Bone marrow (tissue), 2 donors: Measurements from ENCODE around the gene HSPA1B.
A peak's percentile ranks its signal among the peaks of the same experiment; 100 is the strongest.
"Not testable (repeated sequence)": the region's sequence is repeated elsewhere in the genome, so short reads cannot be mapped to it uniquely, and the experiment has no call there.

Experiments
- DNase-seq, 2 donors: peaks; one replicate each; lab custom pipeline; 2025; lab: John Stamatoyannopoulos, UW

Gene HSPA1B

DNA sequence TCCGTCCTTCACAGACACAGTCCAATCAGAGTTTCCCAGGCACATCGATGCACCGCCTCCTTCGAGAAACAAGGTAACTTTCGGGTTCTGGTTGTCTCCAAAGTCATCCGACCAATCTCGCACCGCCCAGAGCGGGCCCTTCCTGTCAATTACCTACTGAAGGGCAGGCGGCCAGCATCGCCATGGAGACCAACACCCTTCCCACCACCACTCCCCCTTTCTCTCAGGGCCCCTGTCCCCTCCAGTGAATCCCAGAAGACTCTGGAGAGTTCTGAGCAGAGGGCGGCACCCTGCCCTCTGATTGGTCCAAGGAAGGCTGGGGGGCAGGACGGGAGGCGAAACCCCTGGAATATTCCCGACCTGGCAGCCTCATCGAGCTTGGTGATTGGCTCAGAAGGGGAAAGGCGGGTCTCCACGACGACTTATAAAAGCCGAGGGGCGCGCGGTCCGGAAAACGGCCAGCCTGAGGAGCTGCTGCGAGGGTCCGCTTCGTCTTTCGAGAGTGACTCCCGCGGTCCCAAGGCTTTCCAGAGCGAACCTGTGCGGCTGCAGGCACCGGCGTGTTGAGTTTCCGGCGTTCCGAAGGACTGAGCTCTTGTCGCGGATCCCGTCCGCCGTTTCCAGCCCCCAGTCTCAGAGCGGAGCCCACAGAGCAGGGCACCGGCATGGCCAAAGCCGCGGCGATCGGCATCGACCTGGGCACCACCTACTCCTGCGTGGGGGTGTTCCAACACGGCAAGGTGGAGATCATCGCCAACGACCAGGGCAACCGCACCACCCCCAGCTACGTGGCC, at the start of gene HSPA1B:
HSPA1B (plus strand) TSS at position 453 of the 794 bp plus-strand sequence; CDS start at position 666, 213 bp downstream.
- peak; percentile 99 to 100 for DNase-seq

DNA sequence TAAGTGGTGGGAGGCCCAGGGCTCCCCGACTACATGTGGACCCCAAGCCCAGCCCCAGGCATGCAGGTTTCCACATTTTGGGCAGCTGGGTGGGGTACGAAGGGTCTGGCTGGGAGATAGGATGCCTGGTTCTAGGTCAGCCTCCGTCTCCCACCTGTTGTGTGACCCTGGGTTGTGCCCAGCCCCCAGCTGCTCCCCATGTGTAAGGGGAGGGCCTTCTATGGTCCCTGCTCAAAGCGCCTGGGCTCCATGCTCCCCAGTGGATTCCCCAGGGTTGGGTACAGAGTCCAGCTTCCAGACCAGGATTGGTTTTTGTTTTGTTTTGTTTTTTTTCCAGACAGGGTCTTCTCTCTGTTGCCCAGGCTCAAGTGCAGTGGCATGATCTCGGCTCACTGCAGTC, 49.3 kb upstream of the HSPA1B start:
- no peak for DNase-seq

DNA sequence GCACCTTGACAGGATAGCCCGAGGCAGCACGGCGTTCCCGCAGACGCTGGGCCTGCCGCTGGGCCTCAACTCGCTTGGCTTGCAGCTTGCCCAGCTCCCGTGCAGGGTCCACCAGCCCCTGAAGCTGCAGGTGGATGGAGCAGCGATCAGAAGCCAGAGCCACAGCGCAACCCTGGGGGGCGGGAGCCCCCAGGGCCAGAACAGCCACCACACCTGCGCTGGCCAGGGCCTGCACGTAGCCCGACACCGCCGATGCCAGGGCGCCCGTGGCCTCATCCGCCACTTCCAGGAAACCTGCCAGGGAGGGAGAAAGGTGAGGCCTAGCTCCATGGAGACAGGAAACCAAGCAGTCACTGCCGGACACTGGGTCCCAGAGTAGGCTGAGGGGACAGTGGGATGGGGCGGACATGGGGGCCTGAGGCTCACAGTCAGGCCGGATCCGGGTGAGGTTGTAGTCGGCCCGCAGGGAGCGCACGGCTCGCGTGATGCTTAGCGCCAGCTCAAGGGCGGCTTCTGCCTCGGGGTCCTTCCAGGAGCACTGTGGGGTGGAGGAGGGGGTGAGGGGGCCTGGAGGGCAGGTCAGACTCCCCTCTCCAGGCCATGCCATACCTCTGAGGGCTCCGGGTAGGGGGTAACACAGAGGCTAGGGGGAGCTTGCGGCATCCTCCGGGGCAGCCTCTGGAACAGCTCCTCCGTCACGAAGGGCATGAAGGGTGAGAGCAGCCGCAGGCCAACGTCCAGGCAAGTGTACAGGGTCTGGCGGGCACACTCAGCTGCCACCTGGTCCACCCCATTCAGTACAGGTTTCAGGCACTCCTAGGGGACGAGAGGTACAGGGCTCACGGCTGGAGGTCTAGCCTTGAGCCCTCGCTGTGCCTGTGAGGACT, 48.3 kb upstream of the HSPA1B start:
- DNase-seq, result no peak

DNA sequence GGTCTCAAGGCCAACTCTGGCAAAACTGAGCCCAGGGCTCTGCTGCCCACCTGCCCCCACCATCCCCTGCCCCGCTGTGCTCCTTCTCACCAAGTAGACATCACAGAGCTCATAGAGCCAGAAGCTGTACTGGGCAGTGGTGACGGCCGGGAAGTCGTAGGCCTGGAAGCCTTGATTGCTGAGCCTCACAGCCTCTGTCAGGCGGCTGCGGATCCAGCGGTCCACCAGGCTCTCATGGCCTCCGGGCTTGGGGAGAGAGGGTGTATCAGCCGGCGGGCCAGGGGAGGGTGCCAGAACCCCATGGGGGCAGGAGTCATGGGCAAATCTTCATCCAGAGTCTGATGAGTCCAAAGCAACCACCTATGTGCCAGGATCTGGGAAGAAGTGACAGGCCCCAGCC, 47.6 kb upstream of the HSPA1B start:
- no peak for DNase-seq

DNA sequence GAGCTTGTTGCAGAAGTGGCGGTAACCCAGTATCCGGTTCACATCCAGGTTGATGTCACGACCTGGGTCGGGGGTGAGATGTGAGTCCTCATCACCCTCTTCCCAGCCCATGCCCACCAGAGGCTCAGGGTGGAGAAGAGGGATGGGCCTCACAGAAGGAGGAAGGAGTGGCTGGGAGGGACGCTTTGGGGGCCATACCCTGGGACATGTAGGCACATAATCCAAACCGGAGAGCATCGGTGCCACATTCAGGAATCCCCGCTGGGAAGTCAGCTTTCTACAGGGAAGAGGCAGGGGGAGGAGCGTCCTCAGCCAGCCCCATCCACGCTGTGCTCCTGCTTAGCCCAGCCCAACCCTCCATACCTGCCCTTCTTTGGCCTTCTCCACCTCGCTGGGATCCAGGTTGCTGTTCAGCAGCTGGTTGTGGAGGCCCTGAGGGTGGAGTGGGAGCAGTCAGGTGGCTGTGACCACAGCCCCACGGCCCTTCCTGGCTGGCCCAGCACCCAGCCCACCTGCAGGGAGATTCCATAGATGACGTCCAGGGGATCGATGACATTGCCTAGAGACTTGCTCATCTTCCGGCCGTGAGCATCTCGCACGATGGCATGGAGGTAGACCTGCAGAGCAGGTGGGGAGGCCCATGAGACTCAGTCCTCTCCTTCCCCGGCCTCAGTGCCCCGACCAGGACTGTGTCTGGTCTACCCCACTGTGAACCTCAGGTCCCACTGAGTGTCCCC, 46.9 kb upstream of the HSPA1B start:
- no peak for DNase-seq

DNA sequence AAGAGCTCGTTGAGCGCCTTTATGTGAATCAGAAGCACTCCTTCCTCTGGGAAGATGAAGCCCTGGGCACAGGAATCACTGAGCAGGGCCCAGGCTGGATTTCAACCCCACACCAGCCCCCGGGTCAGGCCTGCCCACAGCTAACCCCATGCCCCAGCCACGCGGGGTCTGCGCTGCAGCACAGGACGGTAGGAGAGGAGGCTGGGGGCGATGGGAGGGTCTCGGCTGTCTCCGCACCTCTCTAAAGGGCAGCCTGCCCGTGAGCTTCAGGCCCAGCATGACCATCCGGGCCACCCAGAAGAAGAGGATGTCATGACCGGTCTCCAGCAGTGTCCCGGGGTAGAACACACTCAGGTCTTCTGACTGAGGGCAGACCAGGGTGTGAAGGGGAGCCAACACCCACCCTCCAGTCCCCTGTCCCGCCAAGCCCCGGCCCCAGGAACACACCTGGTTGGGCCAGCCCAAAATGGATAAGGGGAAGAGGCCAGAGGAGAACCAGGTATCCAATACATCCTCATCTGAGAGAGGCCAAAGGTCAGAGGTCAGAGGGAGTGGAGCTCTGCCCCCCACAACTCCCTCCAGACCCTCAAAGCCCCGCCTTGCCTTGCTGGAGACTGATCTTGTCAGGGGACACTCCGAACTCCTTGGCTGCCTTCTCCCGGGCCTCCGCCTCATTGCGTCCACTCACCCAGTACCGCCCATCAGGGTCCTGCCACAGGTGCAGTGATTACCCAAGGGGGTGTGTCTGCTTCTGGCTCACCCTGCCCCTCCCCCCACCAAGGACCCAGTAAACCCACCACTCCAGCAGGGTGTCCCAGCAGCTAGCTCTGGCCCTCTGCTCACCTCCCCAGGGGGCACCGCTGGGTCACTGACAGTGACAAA, 46.1 kb upstream of the HSPA1B start:
- no peak for DNase-seq

DNA sequence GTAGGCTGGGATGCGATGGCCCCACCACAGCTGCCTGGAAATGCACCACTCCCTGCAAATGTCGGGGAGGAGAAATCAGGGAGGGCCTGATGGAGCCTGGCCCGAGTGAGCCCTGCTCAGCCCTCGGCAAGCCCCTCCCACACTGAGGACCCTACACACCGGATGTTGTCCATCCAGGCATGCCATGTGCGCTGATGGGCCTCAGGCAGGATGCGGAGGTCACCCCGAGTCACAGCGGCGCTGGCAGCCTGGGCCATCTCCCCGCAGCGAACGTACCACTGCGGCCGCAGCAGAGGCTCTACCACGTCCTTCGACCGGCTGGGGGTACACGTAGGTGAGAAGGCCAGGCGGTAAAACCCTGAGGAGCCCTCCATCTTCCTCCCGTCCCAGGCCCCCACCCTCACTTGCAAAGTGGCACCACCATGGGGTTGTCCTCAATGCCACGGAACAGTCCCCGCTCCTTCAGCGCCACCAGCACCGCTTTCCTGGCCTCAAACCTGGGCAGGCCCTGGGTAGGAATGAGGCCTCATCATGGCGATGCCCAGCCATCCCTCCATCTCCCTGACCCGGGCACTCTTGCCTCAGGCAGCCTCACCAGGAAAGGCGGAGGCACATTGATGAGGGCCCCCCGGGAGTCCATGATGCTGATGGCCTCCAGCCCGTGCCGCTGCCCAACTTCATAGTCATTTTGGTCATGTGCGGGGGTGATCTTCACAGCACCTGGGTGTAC, 45.2 kb upstream of the HSPA1B start:
- no peak for DNase-seq

DNA sequence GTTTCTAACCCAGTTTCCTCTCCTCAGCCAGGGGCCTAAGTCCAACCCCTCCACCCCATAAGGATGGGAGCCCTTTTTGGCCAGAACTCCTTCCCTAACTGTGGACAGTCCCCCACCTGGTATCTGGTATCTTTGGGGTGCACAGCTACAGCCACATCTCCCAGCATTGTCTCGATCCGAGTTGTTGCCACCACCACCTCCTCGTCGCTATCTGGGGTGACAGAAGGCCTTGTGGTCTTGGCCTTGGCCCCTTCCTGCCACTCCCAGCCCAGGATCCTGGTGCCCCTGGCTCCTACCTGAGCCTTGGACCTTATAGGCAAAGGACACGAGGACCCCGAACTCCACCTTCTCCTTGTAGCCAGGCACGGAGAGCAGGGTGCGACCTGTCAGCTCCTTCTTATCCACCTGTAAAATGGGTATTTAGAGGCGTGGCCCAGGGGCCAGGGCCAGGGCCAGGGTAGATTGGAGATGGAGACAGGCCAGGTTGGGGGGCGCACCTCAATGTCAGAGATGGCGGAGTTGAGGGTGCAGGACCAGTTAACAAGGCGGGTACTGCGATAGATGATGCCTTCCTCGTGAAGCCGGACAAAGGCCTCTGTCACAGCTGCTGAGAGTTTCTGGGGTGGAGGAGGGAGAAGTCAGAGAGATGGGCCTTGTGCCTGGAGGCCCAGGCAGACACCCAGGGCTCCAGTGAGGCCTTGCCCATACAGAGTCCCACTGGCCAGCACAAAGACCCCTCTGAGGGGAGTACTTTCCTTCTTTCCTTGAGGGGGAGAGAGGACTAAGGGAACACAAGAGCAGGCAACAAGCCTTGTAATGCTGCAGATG, 43.2 kb upstream of the HSPA1B start:
- no peak for DNase-seq

DNA sequence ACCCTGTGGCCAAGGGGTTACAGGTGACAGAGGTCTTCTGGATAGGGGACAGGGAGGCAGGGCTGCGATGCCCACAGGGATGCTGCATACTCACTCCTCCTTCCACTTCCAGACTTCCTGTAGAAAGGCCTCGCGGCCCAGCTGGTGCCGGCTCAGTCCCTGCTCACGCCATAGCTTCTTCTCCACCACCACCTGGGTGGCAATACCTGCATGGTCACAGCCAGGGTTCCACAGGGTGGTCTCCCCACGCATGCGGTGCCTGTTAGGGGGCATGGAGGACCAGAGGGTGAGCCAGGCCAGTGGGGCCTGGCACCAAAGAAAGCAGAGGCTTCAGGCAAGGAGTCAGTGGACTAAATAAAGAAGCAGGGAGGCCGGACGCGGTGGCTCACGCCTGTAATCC, 42.1 kb upstream of the HSPA1B start:
- no peak for DNase-seq

DNA sequence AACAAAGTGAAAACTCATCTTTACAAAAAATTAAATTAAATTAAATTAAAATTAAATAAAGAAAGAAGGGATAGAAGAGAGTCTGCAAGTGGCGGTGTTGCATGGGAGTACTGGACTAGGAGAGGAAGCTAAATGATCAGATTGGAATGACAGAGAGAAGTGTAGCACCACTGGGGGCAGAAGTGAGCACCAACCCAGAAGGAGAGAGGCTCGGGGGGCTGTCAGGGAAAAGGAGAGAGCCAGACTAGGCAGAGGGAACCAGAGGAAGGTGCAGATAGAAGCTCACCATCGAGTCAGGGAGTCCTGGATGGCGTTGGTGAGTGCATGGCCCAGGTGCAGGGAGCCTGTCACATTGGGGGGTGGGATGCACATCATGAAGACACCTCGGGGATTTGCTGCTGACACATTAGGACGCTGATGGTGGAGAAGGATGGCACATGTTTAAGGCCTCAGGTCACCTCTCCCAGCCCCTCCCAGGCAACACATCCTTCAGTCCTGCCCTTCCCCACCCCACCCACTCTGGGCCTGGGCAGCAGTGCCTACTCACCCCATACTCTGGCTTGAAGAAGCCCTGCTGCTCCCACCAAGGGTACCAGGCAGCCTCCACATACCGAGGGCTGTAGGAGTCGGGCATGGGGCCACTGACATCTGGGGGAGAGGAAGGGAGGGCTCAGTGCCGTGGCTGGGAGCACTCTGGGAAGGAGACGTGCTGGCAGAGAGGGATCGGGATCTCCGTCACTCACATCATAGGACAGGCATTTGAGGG, 36.0 kb upstream of the HSPA1B start:
- peak in 1 of 2 donors; percentile 48 for DNase-seq

DNA sequence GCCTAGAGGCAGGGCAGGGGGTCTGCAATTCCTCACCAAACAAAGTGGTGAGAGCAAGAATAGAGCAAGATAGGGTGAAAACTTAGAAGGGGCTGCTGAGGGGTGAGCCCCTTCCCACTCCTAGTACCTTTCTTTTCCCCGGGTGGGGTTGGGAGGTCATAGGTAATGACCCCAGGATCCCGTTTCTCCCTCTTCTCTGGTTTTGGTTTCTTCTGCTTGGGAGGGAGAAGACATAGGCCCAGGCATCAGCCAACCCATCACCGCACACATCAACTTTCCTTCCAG, 35.5 kb upstream of the HSPA1B start:
- no peak for DNase-seq

DNA sequence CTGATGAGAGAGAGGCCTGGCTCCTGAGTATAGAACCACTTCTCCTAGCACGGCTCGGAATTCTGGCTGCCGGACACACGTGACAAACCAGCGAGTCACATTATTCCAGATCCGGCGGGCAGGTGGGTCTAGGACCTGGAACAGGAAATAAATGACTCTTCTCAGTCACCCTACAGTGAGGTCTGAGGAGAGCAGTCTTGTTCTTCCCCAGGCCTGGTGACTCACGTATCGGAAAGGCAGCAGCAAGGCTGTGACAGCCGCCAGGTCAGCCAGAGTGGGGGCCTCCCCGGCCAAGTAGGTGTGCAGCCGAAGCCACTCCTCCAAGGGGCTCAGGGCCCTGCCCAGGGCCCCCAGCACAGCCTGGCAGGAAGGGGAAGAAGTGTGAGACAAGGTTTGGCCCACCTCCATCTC, 34.8 kb upstream of the HSPA1B start:
- DNase-seq, result no peak

DNA sequence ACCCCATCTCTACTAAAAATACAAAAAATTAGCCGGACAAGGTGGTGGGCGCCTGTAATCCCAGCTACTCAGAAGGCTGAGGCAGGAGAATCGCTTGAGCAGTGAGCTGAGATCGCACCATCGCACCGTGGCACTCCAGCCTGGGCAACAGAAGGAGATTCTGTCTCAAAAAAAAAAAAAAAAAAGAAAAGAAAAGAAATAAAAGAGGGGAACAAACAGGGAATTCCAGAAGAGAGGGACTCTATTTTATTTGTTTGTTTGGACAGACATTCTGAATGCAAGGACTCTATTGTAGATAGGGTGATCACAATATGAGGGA, 33.7 kb upstream of the HSPA1B start:
- not testable (repeated sequence) for DNase-seq

DNA sequence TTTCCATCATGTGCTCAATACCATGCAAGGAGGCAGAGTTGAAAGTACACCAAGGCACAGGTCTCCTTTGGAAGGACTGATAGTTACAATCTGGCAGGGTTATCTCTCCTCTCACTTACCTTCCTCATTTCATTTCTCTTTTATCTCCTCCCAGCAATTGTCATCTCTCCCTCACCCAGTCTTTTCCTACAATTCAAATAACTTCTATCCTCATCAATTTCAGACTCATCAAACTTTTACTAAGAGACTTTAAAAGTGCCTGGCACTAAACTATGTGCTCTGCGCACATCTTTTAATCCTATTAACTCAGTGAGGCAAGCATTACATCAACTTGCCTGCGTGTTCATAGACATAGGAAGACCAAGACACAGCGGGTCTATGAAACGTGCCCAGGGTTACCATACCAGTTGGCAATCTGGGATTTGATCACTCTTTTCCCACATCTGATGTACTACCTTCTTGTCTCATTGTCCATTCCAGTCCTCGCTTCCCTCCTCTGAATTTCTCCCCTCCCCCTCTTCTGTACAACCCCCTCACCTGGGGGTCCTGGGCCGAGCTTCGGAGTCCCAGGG, 33.2 kb upstream of the HSPA1B start:
- DNase-seq, result no peak

DNA sequence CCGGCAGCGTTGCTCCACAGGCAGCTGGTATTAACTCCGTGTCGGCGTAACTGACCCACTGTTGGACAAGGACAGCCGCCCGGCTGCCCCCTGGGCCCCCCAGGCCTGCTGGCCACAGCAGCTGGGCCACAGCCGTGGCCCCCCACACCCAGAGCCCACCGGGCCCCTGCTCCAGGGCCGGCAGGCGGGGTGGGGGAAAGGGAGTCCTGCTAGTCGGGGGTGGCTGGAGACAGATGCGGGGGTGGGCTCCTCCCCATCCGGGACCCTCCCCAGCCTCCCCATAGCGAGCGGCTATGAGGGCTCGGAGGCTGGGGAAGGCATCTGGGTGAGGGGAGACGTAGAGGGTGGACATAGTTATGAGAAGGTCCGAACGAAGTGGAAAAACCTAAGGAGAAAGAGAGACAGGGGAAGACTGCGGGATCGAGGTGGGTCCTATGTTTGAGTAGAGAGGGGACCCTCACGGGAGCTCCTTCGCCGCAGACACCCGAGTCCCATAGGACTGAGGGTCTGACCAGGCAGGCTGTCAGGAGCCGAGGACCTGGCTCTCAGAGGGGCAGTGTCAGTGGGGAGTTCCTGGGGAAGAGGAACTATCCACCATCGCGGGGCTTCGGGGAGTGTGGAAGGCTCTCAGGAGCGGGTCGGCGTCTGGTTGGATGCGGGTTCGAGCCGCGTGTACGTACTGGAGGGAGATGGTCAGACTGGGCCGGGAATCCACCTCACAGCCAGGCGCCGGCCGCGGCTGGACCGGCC, 32.5 kb upstream of the HSPA1B start:
- peak in 1 of 2 donors; percentile 62 for DNase-seq

DNA sequence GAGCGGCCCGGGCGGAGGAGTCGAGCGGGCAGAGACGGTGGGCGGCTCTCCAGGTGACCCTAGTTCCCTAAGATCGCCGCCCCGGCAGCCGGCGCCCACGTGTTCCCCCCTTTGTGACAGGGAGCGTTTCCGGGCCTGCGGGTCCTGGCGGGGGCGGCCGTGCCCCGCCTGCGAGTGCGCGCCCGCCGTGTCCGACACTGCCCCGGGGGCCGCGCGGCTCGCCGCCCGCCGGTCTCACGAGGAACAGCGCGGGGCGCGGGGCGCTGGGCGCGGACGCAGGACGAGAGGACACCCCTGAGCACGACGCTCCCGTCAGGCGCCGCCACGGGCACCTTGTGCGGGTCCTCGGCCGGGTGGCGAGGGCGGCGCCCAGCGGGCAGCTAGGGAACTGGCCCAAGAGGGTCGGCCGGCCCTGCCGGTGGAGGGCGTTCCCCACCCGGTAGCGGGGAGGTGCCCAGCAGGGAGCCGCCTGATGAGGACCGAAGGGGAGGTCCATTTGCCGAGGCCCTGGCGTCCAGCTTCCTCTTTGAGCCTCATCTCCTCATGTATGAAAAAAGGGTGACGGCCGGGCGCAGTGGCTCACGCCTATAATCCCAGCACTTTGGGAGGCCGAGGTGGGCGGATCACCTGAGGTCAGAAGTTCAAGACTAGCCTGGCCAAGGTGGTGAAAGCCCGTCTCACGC, 31.8 kb upstream of the HSPA1B start, which contains the start of gene VARS1:
VARS1 (minus strand) TSS at position 137 of the 683 bp plus-strand sequence. CDS start 535 bp downstream, outside the sequence.
- peak; percentile 69 to 76 for DNase-seq

DNA sequence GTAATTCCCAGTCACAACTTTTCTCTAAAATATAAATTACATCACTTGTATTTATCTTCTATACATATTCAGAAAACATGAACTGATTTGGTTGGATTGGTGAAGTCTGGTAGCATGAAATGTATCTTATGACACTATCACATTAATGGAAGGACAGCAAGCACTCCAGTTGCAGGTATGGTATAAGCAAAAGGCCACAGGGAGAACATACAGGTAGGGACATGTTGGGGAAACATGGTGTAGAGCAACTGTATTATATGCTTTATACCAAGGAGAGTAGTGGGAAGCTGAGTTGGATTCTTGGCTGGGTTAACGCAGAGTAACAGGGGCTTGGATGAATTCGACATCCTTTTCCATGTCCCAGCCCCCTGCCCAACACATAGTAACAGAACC, 30.5 kb upstream of the HSPA1B start:
- DNase-seq, result no peak

DNA sequence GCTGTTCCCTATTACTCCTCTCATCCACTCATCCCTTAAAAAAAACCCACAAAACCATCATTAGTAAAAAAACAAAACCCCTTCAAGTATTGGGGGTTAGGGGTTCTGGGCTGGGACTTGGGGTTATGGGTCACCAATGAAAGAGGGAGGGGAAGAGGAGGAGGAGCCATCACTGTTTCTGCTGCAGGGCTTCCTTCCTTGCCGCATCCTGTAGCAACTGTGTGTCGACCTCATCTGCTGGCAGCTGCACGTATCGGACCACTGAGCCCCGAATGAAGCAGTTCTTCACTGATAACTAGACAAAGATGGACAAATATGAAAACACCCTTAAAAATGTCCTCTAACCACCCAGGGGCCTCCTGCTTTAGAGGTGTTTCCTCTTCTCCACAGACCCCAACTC, 29.9 kb upstream of the HSPA1B start:
- no peak for DNase-seq
